ENCODE results near the gene PEPD. TPM values are rescaled to one million over a fixed set of nuclear protein-coding genes. Genes with fewer than 3 reads are reported as not detected.

PEPD gene
- total RNA-seq, 2 experiments from 2014 or later = 23.5 to 26.2 TPM

GRCh38 chr19:33370783-33371182 is 150.8 kb downstream of the PEPD start:
- Mint-ChIP-seq H3K27ac (no peak overlapping the region), H3K4me3 (no peak overlapping the region), H3K27me3 (peaks cover 17% of the 10 kb centered on the region), H3K36me3 (peaks cover 3% of the 10 kb centered on the region), H3K4me1 (peaks cover 16% of the 10 kb centered on the region), H3K9me3 (no peaks in the 10 kb centered on the region)
- ATAC-seq (ENCODE audit: low read depth) (no peak), DNase-seq (no peak)
- POLR2A ChIA-PET = interaction anchor here (1.4 kb wide), 1 partner anchor 67 kb away, joined by 3 read pairs; no protein-coding TSS in a partner anchor

- no peak overlapping the region for H3K4me3 Mint-ChIP-seq
- no peaks in the 10 kb centered on the region for H3K36me3 Mint-ChIP-seq
- no peaks in the 10 kb centered on the region for H3K9me3 Mint-ChIP-seq
- POLR2A ChIA-PET = no interaction called here
- no peak overlapping the region for H3K27ac Mint-ChIP-seq
- no peak for DNase-seq
- peaks cover 17% of the 10 kb centered on the region for H3K27me3 Mint-ChIP-seq
- peaks cover 2% of the 10 kb centered on the region for H3K4me1 Mint-ChIP-seq
- ATAC-seq (ENCODE audit: low read depth) = no peak
Measured at GRCh38 chr19:33368074-33368864, 153.3 kb downstream of the PEPD start.

GRCh38 chr19:33366897-33367296 is 154.7 kb downstream of the PEPD start:
- Mint-ChIP-seq H3K27me3 (peaks cover 18% of the 10 kb centered on the region), H3K4me1 (no peaks in the 10 kb centered on the region), H3K36me3 (no peaks in the 10 kb centered on the region), H3K4me3 (no peak overlapping the region), H3K9me3 (no peaks in the 10 kb centered on the region), H3K27ac (no peak overlapping the region)
- ATAC-seq (ENCODE audit: low read depth) = no peak
- POLR2A ChIA-PET = no interaction called here
- no peak for DNase-seq

GRCh38 chr19:33366127-33366526 is 155.5 kb downstream of the PEPD start:
- POLR2A ChIA-PET = no interaction called here
- no peak for DNase-seq
- Mint-ChIP-seq H3K27me3 (peaks cover 18% of the 10 kb centered on the region), H3K4me1 (no peaks in the 10 kb centered on the region), H3K9me3 (no peaks in the 10 kb centered on the region), H3K36me3 (no peaks in the 10 kb centered on the region), H3K27ac (no peak overlapping the region), H3K4me3 (no peak overlapping the region)
- no peak for ATAC-seq (ENCODE audit: low read depth)

GRCh38 chr19:33365691-33366090 is 155.9 kb downstream of the PEPD start:
- POLR2A ChIA-PET = no interaction called here
- ATAC-seq (ENCODE audit: low read depth) (no peak), DNase-seq (no peak)
- H3K4me1 Mint-ChIP-seq = no peaks in the 10 kb centered on the region
- H3K27me3 Mint-ChIP-seq = peaks cover 18% of the 10 kb centered on the region
- H3K4me3 Mint-ChIP-seq = no peak overlapping the region
- no peaks in the 10 kb centered on the region for H3K9me3 Mint-ChIP-seq
- H3K36me3 Mint-ChIP-seq = no peaks in the 10 kb centered on the region
- no peak overlapping the region for H3K27ac Mint-ChIP-seq

- H3K27me3 Mint-ChIP-seq = peaks cover 15% of the 10 kb centered on the region
- H3K4me3 Mint-ChIP-seq = no peak overlapping the region
- POLR2A ChIA-PET = interaction anchor here (1.1 kb wide), 1 partner anchor 10 kb away, joined by 5 read pairs; the partner anchor contains the start of gene CEBPG
Measured at GRCh38 chr19:33363476-33363875, 158.1 kb downstream of the PEPD start.

GRCh38 chr19:33362508-33363228 is 158.9 kb downstream of the PEPD start:
- no peak for DNase-seq
- ATAC-seq (ENCODE audit: low read depth) = no peak
- peaks cover 17% of the 10 kb centered on the region for H3K27me3 Mint-ChIP-seq
- H3K9me3 Mint-ChIP-seq = no peaks in the 10 kb centered on the region
- no peaks in the 10 kb centered on the region for H3K4me1 Mint-ChIP-seq
- H3K36me3 Mint-ChIP-seq = no peaks in the 10 kb centered on the region
- POLR2A ChIA-PET = interaction anchor here (1.1 kb wide), 1 partner anchor 11 kb away, joined by 5 read pairs; the partner anchor contains the start of gene CEBPG
- H3K4me3 Mint-ChIP-seq = no peak overlapping the region
- H3K27ac Mint-ChIP-seq = no peak overlapping the region

More at GRCh38 chr19:33363476-33363875, 158.1 kb downstream of the PEPD start:
- Mint-ChIP-seq H3K27ac (no peak overlapping the region), H3K9me3 (no peaks in the 10 kb centered on the region), H3K4me1 (no peaks in the 10 kb centered on the region), H3K36me3 (no peaks in the 10 kb centered on the region)
- no peak for DNase-seq
- no peak for ATAC-seq (ENCODE audit: low read depth)

GRCh38 chr19:33359581-33359980 is 162.0 kb downstream of the PEPD start:
- Mint-ChIP-seq H3K4me3 (no peak overlapping the region), H3K27me3 (peaks cover 19% of the 10 kb centered on the region), H3K4me1 (no peaks in the 10 kb centered on the region), H3K27ac (no peak overlapping the region), H3K36me3 (no peaks in the 10 kb centered on the region), H3K9me3 (peaks cover 2% of the 10 kb centered on the region)
- POLR2A ChIA-PET = no interaction called here
- ATAC-seq (ENCODE audit: low read depth) (no peak), DNase-seq (no peak)

- Mint-ChIP-seq H3K4me3 (no peak overlapping the region), H3K27me3 (peaks cover 19% of the 10 kb centered on the region), H3K27ac (no peak overlapping the region), H3K4me1 (no peaks in the 10 kb centered on the region), H3K36me3 (no peaks in the 10 kb centered on the region), H3K9me3 (peaks cover 2% of the 10 kb centered on the region)
- no peak for ATAC-seq (ENCODE audit: low read depth)
- POLR2A ChIA-PET = no interaction called here
- no peak for DNase-seq
Measured at GRCh38 chr19:33358408-33358807, 163.2 kb downstream of the PEPD start.

GRCh38 chr19:33357556-33357955 is 164.0 kb downstream of the PEPD start:
- DNase-seq = no peak
- no peak for ATAC-seq (ENCODE audit: low read depth)
- H3K27ac Mint-ChIP-seq = no peak overlapping the region
- no peaks in the 10 kb centered on the region for H3K36me3 Mint-ChIP-seq
- POLR2A ChIA-PET = interaction anchor here (0.6 kb wide), 1 partner anchor 16 kb away, joined by 3 read pairs; the partner anchor contains the start of gene CEBPG
- peaks cover 2% of the 10 kb centered on the region for H3K9me3 Mint-ChIP-seq
- H3K4me1 Mint-ChIP-seq = no peaks in the 10 kb centered on the region
- H3K27me3 Mint-ChIP-seq = peaks cover 19% of the 10 kb centered on the region
- H3K4me3 Mint-ChIP-seq = no peak overlapping the region

- POLR2A ChIA-PET = no interaction called here
- H3K9me3 Mint-ChIP-seq = peaks cover 2% of the 10 kb centered on the region
- peaks cover 16% of the 10 kb centered on the region for H3K27me3 Mint-ChIP-seq
Measured at GRCh38 chr19:33355535-33355934, 166.1 kb downstream of the PEPD start.

GRCh38 chr19:33350538-33351309 is 170.9 kb downstream of the PEPD start:
- Mint-ChIP-seq H3K4me3 (no peak overlapping the region), H3K27ac (no peak overlapping the region), H3K36me3 (no peaks in the 10 kb centered on the region), H3K27me3 (peaks cover 16% of the 10 kb centered on the region), H3K9me3 (no peaks in the 10 kb centered on the region), H3K4me1 (no peaks in the 10 kb centered on the region)
- ATAC-seq (ENCODE audit: low read depth) (no peak), DNase-seq (no peak)
- POLR2A ChIA-PET = no interaction called here

More at GRCh38 chr19:33355535-33355934, 166.1 kb downstream of the PEPD start:
- H3K27ac Mint-ChIP-seq = no peak overlapping the region
- ATAC-seq (ENCODE audit: low read depth) (no peak), DNase-seq (no peak)
- no peaks in the 10 kb centered on the region for H3K36me3 Mint-ChIP-seq
- no peak overlapping the region for H3K4me3 Mint-ChIP-seq
- H3K4me1 Mint-ChIP-seq = no peaks in the 10 kb centered on the region

Measured in activated naive CD8-positive, alpha-beta T cell treated with anti-CD3 and anti-CD28 coated beads, Interleukin-2, amount 10 ng/mL, durations not matched to agents 7 days and 5 days (primary cell).